ENCODE data around the gene OR4A15. TPM values are rescaled to one million over a fixed set of nuclear protein-coding genes. Genes with fewer than 3 reads are reported as not detected.

Gene OR4A15
- polyA plus RNA-seq (ENCODE audit: insufficient read length): not detected

DNA sequence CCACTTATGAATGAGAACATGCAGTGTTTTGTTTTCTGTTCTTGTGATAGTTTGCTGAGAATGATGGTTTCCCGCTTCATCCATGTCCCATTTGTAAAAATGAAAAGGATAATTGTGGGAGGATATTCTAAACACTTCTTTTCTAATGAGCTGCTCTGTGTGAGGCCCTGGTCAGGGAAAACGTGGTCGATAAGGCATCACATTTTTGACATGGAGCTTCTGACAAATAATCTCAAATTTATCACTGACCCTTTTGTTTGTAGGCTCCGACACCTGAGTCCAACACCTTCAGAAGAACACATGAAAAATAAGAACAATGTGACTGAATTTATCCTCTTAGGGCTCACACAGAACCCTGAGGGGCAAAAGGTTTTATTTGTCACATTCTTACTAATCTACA is at the start of gene OR4A15:
Gene OR4A15 (plus strand): TSS at position 301 of the 400 bp plus-strand sequence. CDS start 0 bp downstream, at position 301.
- DNase-seq (ENCODE audit: low read depth): no peak

GRCh38 chr11:55324500-55324899 is 43.3 kb upstream of the OR4A15 start:
- no peak for DNase-seq (ENCODE audit: low read depth)

- no peak for DNase-seq (ENCODE audit: low read depth)
Measured at GRCh38 chr11:55342901-55343300, 24.9 kb upstream of the OR4A15 start, which contains the start of gene OR4A16. Gene OR4A16, plus strand, starts transcription at chr11:55343201. Its CDS starts 0 bp downstream, at chr11:55343201.

DNA sequence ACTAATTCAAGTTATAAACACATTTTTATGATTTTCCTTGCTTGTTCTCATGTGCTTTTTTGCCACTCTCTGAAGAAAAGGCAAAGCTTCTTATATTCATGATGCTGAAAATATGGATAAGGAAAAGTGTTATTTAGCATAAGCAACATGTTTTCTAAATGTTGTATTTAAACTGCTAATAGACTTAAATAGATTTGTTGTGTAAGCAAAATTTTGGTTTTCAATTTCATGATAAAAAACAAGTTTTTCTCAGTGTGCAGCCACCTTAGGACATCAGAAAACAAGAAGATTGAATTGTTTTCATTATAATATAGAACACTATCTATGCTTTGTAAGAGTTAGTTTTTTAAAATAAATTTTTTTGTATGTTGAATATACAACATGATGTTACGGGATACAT is 22.5 kb upstream of the OR4A15 start:
- no peak for DNase-seq (ENCODE audit: low read depth)

DNA sequence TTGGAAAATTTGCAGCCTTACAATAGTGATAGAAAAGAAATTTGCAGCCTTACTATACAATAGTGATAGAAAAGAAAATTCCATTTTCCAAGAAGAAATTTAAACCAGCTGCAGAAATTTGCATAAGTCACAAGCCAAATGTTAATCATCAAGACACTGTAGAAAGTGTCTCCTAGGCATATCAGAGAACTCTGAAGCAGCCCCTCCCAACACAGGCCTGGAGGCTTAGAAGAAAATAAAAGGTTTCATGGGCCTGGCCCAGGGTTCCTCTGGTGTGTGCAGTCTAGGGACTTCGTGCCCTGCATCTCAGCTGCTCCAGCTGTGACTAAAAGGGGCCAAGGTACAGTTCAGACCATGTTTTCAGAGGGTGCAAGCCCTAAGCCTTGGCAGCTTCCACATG is 18.7 kb upstream of the OR4A15 start:
- no peak for DNase-seq (ENCODE audit: low read depth)

- DNase-seq (ENCODE audit: low read depth): no peak
Measured at GRCh38 chr11:55357560-55358184, 10.1 kb upstream of the OR4A15 start.

- no peak for DNase-seq (ENCODE audit: low read depth)
Measured at GRCh38 chr11:55401011-55401410, 33.2 kb downstream of the OR4A15 start.

Other genes starting within 250 kb of the OR4A15 start
- gene TRIM48, start 105.8 kb upstream of the OR4A15 start, polyA plus RNA-seq (ENCODE audit: insufficient read length): not detected
- gene OR4A16, start 24.8 kb upstream of the OR4A15 start, polyA plus RNA-seq (ENCODE audit: insufficient read length): not detected
- not detected for gene OR4C15, start 186.5 kb downstream of the OR4A15 start, polyA plus RNA-seq (ENCODE audit: insufficient read length)
- gene OR4C16, start 204.2 kb downstream of the OR4A15 start, polyA plus RNA-seq (ENCODE audit: insufficient read length): not detected
- gene OR4C11, start 239.7 kb downstream of the OR4A15 start, polyA plus RNA-seq (ENCODE audit: insufficient read length): not detected